GM21737 (cell line): ENCODE results near the gene HIRA.

ENCODE experiments used
- ATAC-seq: cut with Tn5 transposase; IDR thresholded peaks from one replicate; pipeline ENCODE4 v1.9.1; 2021; ENCODE audit warnings: mild to moderate bottlenecking, moderate library complexity; ENCODE audit not compliant: unreplicated experiment

Gene HIRA

GRCh38 chr22:19358703-19359553, 72.6 kb downstream of the HIRA start:
- ATAC-seq: no peak

GRCh38 chr22:19358195-19358594, 73.3 kb downstream of the HIRA start:
- no peak for ATAC-seq

GRCh38 chr22:19357270-19358105, 74.0 kb downstream of the HIRA start:
- no peak for ATAC-seq

- no peak for ATAC-seq
These were observed 74.7 kb downstream of the HIRA start for GRCh38 chr22:19356708-19357269.

- ATAC-seq: no peak
These were observed 75.9 kb downstream of the HIRA start for GRCh38 chr22:19355413-19356157.

- ATAC-seq: no peak
These were observed 77.3 kb downstream of the HIRA start for GRCh38 chr22:19354201-19354600.

- ATAC-seq: no peak
These were observed 78.0 kb downstream of the HIRA start for GRCh38 chr22:19353363-19354131.

GRCh38 chr22:19352766-19353165, 78.8 kb downstream of the HIRA start:
- no peak for ATAC-seq

GRCh38 chr22:19352217-19352616, 79.3 kb downstream of the HIRA start:
- no peak for ATAC-seq

GRCh38 chr22:19351604-19352003, 79.9 kb downstream of the HIRA start:
- no peak for ATAC-seq

GRCh38 chr22:19350947-19351346, 80.6 kb downstream of the HIRA start:
- ATAC-seq: no peak

GRCh38 chr22:19350476-19350859, 81.1 kb downstream of the HIRA start:
- ATAC-seq: no peak

- no peak for ATAC-seq
These were observed 81.6 kb downstream of the HIRA start for GRCh38 chr22:19349778-19350475.

- ATAC-seq: no peak
These were observed 84.8 kb downstream of the HIRA start for GRCh38 chr22:19346677-19347265.

- ATAC-seq: no peak
These were observed 87.1 kb downstream of the HIRA start for GRCh38 chr22:19344420-19344819.

- no peak for ATAC-seq
These were observed 88.1 kb downstream of the HIRA start for GRCh38 chr22:19343470-19343869.

- ATAC-seq: no peak
These were observed 90.0 kb downstream of the HIRA start for GRCh38 chr22:19341500-19341899.

- no peak for ATAC-seq
These were observed 94.4 kb downstream of the HIRA start for GRCh38 chr22:19337137-19337536.
